T-helper 2 cell treated with Interferon-gamma antibody and Interleukin-4, amounts not matched to agents 5 μg/mL and 100 μg/mL, for 36 hours (primary cell): ENCODE data around the gene RPL3.

Experiments used
- DNase-seq: peaks from one replicate; pipeline ENCODE4 v3.0.0; 2021; ENCODE audit warnings: low spot score
- H3K27ac Mint-ChIP-seq: one replicate; pipeline ENCODE4 v1.8.0; 2021; ENCODE audit warnings: mild to moderate bottlenecking, mixed read lengths
- H3K27me3 Mint-ChIP-seq: one replicate; pipeline ENCODE4 v1.8.0; 2021; ENCODE audit warnings: low read depth, mixed read lengths
- H3K36me3 Mint-ChIP-seq: one replicate; pipeline ENCODE4 v1.8.0; 2021; ENCODE audit warnings: low read depth, mixed read lengths
- H3K4me1 Mint-ChIP-seq: one replicate; pipeline ENCODE4 v1.8.0; 2021; ENCODE audit warnings: low read depth, mixed read lengths
- H3K4me3 Mint-ChIP-seq: one replicate; pipeline ENCODE4 v1.8.0; 2022; ENCODE audit warnings: mild to moderate bottlenecking, moderate library complexity, mixed read lengths
- H3K9me3 Mint-ChIP-seq: one replicate; pipeline ENCODE4 v1.8.0; 2021; ENCODE audit warnings: mixed read lengths

The RPL3 gene

DNA sequence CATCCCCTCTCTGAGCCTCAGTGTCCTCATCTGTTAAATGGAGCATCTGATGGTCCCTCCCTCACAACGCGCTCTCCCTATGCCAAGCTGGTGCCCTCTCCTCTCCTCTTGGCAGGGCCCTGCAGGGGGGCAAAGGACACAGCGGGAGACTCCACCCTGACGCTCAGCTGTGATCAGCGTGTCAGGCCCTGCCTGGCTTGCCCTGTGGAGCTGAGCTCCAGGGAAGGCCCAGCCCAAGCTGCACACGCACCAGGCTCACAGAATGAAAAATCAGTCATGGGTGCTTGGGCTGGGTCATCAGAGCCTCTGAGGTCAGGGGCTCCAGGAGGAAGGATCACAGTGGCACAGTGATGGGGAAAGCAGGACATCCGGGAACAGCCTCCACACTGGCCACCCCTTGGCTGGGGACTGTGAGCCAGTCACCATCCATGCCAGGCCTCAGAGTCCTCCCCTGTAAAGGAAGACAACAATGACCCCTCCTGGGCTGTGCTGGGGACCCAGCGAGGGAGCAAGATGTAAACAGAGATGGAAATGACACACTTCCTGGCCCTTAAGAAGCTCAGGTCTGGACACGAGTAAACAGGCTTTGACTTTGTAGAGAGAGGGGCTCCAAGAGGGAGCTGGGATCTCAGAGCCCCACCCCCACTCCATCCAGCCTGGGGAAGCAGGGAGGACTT is 36.6 kb downstream of the RPL3 start:
- no peak for DNase-seq
- no peak overlapping the region for H3K27ac Mint-ChIP-seq
- H3K4me3 Mint-ChIP-seq = no peak overlapping the region
- H3K9me3 Mint-ChIP-seq = no peaks in the 10 kb centered on the region
- peaks cover 2% of the 10 kb centered on the region for H3K4me1 Mint-ChIP-seq
- H3K36me3 Mint-ChIP-seq = no peaks in the 10 kb centered on the region
- H3K27me3 Mint-ChIP-seq = peaks cover 8% of the 10 kb centered on the region

DNA sequence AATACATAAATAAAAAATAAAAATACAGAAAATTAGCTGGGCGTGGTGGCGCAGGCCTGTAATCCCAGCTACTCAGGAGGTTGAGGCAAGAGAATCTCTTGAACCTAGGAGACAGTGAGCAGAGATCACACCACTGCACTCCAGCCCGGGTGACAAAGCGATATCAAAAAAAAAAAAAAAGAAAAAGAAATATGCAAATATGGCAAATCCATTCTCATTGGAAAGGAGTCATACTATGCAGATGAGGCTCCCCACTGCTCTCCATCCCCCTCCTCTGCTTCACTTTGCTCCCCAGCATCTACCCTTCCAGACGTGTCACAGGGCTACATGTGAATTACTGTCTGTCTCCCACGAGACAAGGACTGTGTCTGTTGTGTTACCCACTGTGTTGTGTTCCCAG is 38.3 kb downstream of the RPL3 start:
- Mint-ChIP-seq H3K4me1 (peaks cover 2% of the 10 kb centered on the region), H3K9me3 (peaks cover 4% of the 10 kb centered on the region), H3K27me3 (peaks cover 10% of the 10 kb centered on the region), H3K27ac (no peak overlapping the region), H3K4me3 (no peak overlapping the region), H3K36me3 (no peaks in the 10 kb centered on the region)
- DNase-seq = no peak

DNA sequence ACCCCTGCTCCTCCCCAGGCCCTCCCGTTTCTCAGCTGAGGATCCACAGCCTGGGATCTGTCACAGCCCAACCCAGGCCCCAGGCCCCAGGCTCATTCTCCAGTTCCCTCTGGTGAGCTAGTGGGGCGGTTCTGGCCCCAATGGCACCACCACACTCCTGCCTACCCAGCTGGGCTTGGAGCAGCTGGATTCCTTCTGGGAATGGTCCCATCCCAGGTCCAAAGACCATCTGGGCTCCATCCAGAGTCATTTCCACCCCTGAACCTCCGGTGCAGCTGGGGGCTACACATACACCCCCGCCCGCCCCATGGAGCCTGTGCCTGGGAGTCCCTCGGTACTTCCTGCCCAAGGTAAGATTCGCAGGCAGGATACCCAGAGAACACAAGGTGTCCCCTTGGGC is 39.2 kb downstream of the RPL3 start:
- Mint-ChIP-seq H3K27ac (no peak overlapping the region), H3K9me3 (peaks cover 4% of the 10 kb centered on the region), H3K4me3 (no peak overlapping the region), H3K4me1 (peaks cover 2% of the 10 kb centered on the region), H3K36me3 (no peaks in the 10 kb centered on the region), H3K27me3 (peaks cover 8% of the 10 kb centered on the region)
- DNase-seq = no peak

DNA sequence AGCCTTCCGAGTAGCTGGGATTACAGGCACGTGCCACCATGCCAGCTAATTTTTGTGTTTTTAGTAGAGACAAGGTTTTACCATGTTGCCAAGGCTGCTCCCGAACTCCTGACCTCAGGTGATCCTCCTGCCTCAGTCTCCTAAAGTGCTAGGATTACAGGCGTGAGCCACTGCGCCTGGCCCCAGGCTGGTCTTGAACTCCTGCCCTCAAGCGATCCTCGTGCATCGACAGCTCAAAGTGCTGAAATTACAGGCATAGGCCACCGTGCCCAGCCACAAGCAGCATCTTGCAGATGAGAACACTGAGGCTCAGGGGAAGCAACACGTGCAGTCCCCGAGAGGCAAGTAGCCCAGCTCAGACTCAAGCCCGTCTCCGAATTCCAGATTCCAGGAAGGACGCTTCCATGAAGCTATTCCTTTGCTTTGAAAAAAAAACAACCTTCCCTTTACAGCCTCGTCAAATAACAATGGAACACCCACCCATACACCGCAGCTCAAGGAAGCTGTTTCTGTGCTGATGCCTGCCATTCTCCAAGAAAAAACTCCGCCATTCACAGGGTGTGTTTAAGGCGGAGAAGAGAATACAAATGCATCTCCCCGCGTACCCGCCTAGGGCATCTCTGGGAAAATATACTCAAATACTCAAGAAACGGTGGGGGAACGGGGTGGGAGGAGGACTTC is 40.1 kb downstream of the RPL3 start:
- Mint-ChIP-seq H3K36me3 (no peaks in the 10 kb centered on the region), H3K27me3 (peaks cover 8% of the 10 kb centered on the region), H3K4me3 (no peak overlapping the region), H3K27ac (no peak overlapping the region), H3K4me1 (peaks cover 2% of the 10 kb centered on the region), H3K9me3 (peaks cover 4% of the 10 kb centered on the region)
- no peak for DNase-seq

DNA sequence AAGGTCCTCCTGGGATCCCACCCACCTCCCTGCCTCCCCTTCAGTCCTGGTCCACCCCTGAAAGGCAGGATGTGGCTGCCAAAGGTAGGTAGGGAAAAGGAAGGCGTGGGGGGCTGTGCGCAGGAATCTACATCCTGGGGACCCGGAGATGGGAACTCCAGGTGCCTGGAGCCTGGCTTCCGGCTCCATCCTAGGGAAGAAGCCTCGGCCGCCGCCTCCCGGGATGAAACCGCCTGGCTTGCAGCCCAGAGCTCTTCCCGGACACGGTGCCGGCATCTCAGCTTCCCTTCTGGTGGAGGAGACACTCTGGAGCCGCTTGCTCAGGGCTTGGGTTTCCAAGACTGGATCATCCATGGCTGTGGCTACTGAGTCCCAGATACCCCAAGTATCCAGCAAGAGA is 41.4 kb downstream of the RPL3 start:
- no peak for DNase-seq
- Mint-ChIP-seq H3K4me1 (peaks cover 2% of the 10 kb centered on the region), H3K4me3 (no peak overlapping the region), H3K36me3 (no peaks in the 10 kb centered on the region), H3K9me3 (peaks cover 4% of the 10 kb centered on the region), H3K27ac (no peak overlapping the region), H3K27me3 (peaks cover 8% of the 10 kb centered on the region)

DNA sequence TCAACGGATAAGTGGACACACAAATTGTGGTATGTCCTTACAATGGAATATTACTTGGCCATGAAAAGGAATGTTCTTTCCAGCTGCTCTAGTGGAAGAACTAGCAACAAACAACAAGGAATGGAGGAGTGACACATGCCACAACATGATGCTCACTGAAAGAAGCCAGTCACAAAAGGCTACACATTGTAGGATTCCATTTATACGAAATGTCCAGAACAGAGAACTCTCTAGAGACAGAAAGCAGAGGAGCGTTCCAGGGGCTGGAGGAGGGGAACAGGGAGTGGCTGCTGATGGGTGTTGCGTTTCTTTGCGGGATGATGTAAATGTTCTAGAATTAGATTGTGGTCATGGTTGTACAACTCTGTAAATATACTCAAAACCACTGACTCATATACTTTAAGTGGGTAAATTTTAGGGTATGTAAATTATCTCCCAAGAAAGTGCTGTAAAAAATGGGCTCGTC is 42.2 kb downstream of the RPL3 start:
- Mint-ChIP-seq H3K27ac (no peak overlapping the region), H3K4me3 (no peak overlapping the region), H3K27me3 (peaks cover 8% of the 10 kb centered on the region), H3K9me3 (peaks cover 4% of the 10 kb centered on the region), H3K36me3 (no peaks in the 10 kb centered on the region), H3K4me1 (peaks cover 2% of the 10 kb centered on the region)
- no peak for DNase-seq

DNA sequence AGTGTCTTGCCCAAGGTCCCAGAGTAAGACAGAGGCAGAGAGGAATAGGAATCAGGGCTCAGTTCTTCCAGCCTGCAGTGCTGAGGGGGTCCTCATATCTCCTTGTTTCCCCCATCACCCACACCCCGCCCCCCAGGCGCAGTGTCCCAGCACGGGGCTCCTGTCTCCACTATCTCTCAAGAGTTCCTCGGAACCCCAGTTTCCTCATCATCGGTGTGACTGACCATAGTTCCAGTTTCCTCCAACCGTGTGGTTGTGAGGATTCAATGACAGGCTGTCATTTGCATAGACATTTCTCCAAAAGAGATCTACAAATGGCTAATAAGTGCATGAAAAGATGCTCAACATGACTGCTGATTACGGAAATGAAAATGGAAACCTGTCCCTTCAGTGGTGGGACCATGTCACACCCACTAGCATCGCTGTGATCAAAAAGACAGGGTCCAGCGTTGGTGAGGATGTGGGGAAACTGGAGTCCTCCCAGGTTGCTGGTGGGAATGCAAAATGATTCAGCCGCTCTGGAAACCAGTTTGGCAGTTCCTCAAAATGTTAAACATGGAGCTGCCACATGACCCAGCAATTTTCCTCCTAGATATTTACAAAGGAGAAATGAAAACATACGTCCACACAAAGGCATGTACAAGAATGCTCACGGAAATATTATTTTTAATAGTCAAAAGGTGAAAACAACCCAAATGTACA is 42.8 kb downstream of the RPL3 start:
- Mint-ChIP-seq H3K9me3 (peaks cover 4% of the 10 kb centered on the region), H3K36me3 (no peaks in the 10 kb centered on the region), H3K4me1 (peaks cover 2% of the 10 kb centered on the region), H3K27ac (no peak overlapping the region), H3K4me3 (no peak overlapping the region), H3K27me3 (peaks cover 8% of the 10 kb centered on the region)
- no peak for DNase-seq

DNA sequence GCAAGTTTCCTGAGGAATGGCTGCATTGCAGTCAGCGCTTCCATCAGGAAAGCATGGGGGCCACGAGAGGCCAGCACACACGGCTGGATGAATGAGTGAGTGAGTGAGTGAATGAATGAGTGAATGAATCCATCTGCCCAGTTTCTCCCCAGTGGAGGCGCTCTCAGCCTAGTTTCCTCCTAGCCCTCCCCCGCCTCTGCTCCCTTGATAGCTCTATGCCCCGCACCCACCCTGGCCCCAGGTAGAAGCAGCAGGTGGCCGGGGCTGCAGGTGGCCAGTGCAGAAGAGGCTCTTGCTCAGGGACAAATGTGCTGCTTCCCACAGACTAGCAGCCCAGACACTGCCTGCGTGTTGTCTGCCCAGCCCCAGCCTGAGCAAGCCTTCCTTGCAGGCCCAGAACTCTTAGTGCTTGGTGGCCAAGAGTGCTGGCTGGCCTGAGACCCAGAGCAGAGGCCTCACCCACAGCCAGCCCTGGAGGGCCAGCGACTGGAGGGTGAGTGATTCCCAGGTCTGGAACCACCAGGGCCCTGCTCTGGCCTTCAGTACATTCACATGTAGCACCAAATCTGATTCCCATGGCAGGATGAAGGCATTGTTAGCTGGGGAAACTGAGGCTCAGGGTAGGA is 43.5 kb downstream of the RPL3 start:
- Mint-ChIP-seq H3K27ac (no peak overlapping the region), H3K27me3 (peaks cover 8% of the 10 kb centered on the region), H3K36me3 (no peaks in the 10 kb centered on the region), H3K9me3 (peaks cover 4% of the 10 kb centered on the region), H3K4me1 (no peaks in the 10 kb centered on the region), H3K4me3 (no peak overlapping the region)
- DNase-seq = no peak

DNA sequence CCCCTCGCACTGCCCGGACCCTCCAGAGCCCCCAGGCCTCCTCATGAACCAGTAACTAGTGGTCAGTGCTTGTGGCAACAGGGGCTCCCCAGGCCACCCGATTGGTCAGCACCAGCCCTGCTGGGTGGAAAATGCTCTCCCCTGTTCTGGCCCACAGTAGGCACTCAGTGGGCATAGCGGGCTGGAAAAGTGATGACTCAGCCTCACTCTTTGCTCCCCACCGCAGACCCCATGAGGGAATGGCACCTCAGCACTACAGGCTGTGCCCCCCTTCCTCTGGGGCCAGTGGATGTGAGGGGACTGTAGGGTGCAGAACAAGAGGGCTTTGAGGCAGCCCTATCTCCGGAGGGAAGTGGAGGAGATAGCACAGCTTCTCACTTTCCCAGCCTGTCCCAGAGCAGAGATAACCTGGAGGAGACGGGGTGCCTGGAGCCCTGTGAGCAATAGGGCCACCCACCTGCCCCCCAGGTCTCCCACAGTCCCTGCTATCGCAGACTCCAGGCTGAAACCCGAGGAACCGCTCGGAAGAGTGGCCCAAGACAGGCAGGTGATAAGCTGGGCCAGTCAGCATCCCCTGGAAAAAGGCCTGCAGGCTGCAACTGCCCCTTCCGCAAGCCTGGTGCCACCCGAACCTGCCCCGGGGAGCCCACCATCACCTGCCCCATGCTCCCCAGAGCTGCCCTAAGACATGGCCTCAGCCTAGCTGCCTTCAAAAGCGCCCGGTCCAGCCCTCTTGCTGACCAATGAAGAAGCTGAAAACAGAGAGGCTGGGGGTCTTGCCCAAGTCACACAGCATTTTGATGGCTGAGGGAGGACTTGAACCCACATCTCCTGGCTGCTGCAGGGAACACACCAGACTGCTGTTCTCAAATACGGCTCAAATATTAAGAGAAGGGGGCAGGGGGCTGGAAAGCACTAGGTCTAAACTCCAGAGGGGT is 45.2 kb downstream of the RPL3 start:
- peaks cover 4% of the 10 kb centered on the region for H3K9me3 Mint-ChIP-seq
- H3K36me3 Mint-ChIP-seq = no peaks in the 10 kb centered on the region
- no peak for DNase-seq
- H3K4me3 Mint-ChIP-seq = no peak overlapping the region
- H3K27ac Mint-ChIP-seq = no peak overlapping the region
- no peaks in the 10 kb centered on the region for H3K4me1 Mint-ChIP-seq
- H3K27me3 Mint-ChIP-seq = peaks cover 6% of the 10 kb centered on the region

DNA sequence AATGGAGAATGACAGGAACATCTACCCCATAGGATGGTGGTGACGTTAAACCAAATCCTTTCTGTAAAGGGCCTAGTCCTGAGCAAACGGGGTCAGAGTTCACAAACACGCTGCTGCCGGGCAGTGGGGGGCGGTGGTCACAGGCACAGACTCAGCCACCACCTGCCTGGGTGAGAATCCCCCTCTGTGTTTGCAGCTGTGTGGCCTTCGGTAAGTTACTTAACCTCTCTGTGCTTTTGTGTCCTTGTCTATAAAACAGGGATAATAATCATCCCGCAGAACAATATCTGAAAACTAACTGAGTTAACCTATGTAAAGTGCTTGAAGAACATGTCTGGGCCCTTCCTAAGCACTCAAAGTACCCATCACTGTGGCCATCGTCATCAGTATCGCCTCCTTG is 48.6 kb downstream of the RPL3 start:
- Mint-ChIP-seq H3K27me3 (no peaks in the 10 kb centered on the region), H3K36me3 (no peaks in the 10 kb centered on the region), H3K4me3 (no peak overlapping the region), H3K4me1 (peaks cover 8% of the 10 kb centered on the region), H3K9me3 (no peaks in the 10 kb centered on the region), H3K27ac (no peak overlapping the region)
- DNase-seq = no peak

DNA sequence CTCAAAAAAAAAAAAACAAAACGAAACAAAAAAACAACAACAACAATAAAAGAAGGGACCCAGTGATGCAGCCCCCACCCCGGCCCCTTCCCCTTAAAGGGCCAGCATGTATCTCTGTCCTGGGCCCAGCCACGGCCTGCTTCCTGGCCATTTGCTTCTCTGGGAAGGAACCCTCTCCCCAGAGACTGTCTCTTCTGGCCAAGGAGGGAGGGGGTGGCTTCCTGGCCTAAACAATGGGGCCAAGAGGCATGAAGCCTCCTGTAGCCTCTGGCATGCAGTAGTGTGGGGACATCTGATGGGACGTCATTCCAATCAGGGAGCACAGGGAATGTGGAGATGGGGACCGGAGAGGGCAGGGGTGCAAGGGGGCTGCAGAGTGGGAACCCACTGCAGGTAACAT is 49.1 kb downstream of the RPL3 start:
- Mint-ChIP-seq H3K4me1 (peaks cover 8% of the 10 kb centered on the region), H3K36me3 (no peaks in the 10 kb centered on the region), H3K27ac (no peak overlapping the region), H3K4me3 (no peak overlapping the region), H3K27me3 (no peaks in the 10 kb centered on the region), H3K9me3 (no peaks in the 10 kb centered on the region)
- DNase-seq = no peak

DNA sequence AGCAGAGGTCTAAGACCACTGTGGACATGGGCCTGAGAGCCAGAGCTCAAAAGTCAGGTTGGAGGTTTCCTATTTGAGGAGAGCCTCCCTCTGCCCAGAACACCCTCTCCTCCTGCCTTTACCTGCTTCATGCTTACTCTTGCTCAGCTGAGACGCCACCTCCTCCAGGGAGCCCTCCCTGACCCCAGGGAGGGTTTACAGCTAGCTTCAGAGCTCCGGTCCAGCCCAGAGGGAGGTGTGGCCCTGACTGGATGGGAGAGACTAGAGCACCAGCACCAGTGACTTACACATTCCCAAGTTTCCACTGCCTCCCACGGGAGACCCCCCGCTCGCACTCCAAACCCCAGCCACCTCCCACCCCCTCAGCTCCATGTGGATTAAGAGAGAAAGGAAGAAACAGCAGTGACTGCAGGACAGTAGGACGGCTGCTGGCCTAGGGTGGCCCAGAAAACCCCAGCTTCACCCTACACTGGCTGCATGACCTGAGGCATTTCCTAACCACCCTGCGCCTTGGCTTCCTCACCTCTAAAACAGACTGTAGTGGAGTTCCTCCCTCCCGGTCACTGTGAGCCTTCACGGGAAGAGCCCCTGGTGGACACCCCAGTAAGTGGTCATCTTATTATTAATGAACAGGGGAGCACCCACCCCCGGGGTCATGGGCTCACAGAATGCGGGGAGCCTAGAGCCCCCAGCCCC is 50.2 kb downstream of the RPL3 start:
- no peaks in the 10 kb centered on the region for H3K9me3 Mint-ChIP-seq
- H3K4me3 Mint-ChIP-seq = no peak overlapping the region
- no peak for DNase-seq
- H3K27ac Mint-ChIP-seq = no peak overlapping the region
- no peaks in the 10 kb centered on the region for H3K27me3 Mint-ChIP-seq
- no peaks in the 10 kb centered on the region for H3K36me3 Mint-ChIP-seq
- peaks cover 8% of the 10 kb centered on the region for H3K4me1 Mint-ChIP-seq

DNA sequence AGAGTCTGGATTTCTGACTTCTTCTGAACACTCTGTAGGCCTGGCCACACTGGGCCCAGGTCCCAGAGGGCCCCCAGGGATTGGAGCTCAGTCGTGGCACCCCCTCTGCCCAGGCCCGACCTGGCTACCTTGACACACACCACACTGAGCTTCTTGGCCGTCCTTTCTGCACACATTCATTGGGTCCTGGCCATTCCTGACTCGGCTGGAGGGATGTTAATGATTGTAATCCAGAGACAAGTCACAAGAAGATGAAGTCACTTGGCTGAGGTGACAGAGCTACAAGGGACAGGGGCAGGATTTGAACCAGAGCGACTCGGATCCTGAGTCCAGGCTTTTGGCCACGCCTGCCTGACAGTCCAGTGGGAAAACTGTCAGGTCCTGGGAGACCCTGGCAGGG is 50.8 kb downstream of the RPL3 start:
- H3K27ac Mint-ChIP-seq = no peak overlapping the region
- H3K27me3 Mint-ChIP-seq = no peaks in the 10 kb centered on the region

More for the DNA sequence above, 50.8 kb downstream of the RPL3 start:
- Mint-ChIP-seq H3K4me3 (no peak overlapping the region), H3K4me1 (peaks cover 8% of the 10 kb centered on the region), H3K9me3 (no peaks in the 10 kb centered on the region), H3K36me3 (no peaks in the 10 kb centered on the region)
- DNase-seq = no peak
